ENCODE data around the gene GRID1. TPM values are rescaled to one million over a fixed set of nuclear protein-coding genes. Genes with fewer than 3 reads are reported as not detected.
A peak's percentile ranks its signal among the peaks of the same experiment; 100 is the strongest.

GRID1 gene
- total RNA-seq, 1 donor from 2014 or later = 9.2 TPM

- Mint-ChIP-seq H3K4me1 (ENCODE audit: unreplicated experiment) (peaks cover 19% of the 10 kb centered on the region), H3K27ac (peak overlapping the region; percentile 94)
- DNase-seq (ENCODE audit: extremely low spot score, unreplicated experiment) = no peak
Measured at GRCh38 chr10:85642421-85643170, 724.0 kb downstream of the GRID1 start.

GRCh38 chr10:85642082-85642420 lies 724.5 kb downstream of the GRID1 start:
- no peak overlapping the region for H3K4me3 Mint-ChIP-seq
- peaks cover 19% of the 10 kb centered on the region for H3K4me1 Mint-ChIP-seq (ENCODE audit: unreplicated experiment)
- TF ChIP-seq CTCF (conservative IDR thresholded peaks at IDR 0.05) = no peak
- DNase-seq (ENCODE audit: extremely low spot score, unreplicated experiment) = no peak
- no peaks in the 10 kb centered on the region for H3K36me3 Mint-ChIP-seq
- no peaks in the 10 kb centered on the region for H3K27me3 Mint-ChIP-seq
- H3K9me3 Mint-ChIP-seq = no peaks in the 10 kb centered on the region
- peak overlapping the region; percentile 94 for H3K27ac Mint-ChIP-seq

More at GRCh38 chr10:85642421-85643170, 724.0 kb downstream of the GRID1 start:
- Mint-ChIP-seq H3K36me3 (no peaks in the 10 kb centered on the region), H3K27me3 (no peaks in the 10 kb centered on the region), H3K4me3 (peak overlapping the region; percentile 38), H3K9me3 (no peaks in the 10 kb centered on the region)
- no peak for TF ChIP-seq CTCF (conservative IDR thresholded peaks at IDR 0.05)

- DNase-seq (ENCODE audit: extremely low spot score, unreplicated experiment) = no peak
- no peaks in the 10 kb centered on the region for H3K27me3 Mint-ChIP-seq
- peaks cover 19% of the 10 kb centered on the region for H3K4me1 Mint-ChIP-seq (ENCODE audit: unreplicated experiment)
- H3K9me3 Mint-ChIP-seq = no peaks in the 10 kb centered on the region
- H3K36me3 Mint-ChIP-seq = no peaks in the 10 kb centered on the region
- no peak overlapping the region for H3K4me3 Mint-ChIP-seq
- no peak for TF ChIP-seq CTCF (conservative IDR thresholded peaks at IDR 0.05)
- peak overlapping the region; percentile 94 for H3K27ac Mint-ChIP-seq
Measured at GRCh38 chr10:85641479-85642009, 725.1 kb downstream of the GRID1 start.

GRCh38 chr10:85638797-85639196 lies 727.8 kb downstream of the GRID1 start:
- H3K36me3 Mint-ChIP-seq = no peaks in the 10 kb centered on the region
- no peak for TF ChIP-seq CTCF (conservative IDR thresholded peaks at IDR 0.05)
- H3K4me1 Mint-ChIP-seq (ENCODE audit: unreplicated experiment) = peaks cover 10% of the 10 kb centered on the region
- H3K27me3 Mint-ChIP-seq = no peaks in the 10 kb centered on the region
- DNase-seq (ENCODE audit: extremely low spot score, unreplicated experiment) = no peak
- H3K27ac Mint-ChIP-seq = no peak overlapping the region
- H3K4me3 Mint-ChIP-seq = no peak overlapping the region
- no peaks in the 10 kb centered on the region for H3K9me3 Mint-ChIP-seq

GRCh38 chr10:85635650-85636049 lies 730.9 kb downstream of the GRID1 start:
- DNase-seq (ENCODE audit: extremely low spot score, unreplicated experiment) = no peak
- H3K4me3 Mint-ChIP-seq = no peak overlapping the region
- H3K27ac Mint-ChIP-seq = no peak overlapping the region
- H3K9me3 Mint-ChIP-seq = no peaks in the 10 kb centered on the region
- no peaks in the 10 kb centered on the region for H3K36me3 Mint-ChIP-seq
- TF ChIP-seq CTCF (conservative IDR thresholded peaks at IDR 0.05) = no peak
- no peaks in the 10 kb centered on the region for H3K27me3 Mint-ChIP-seq
- no peaks in the 10 kb centered on the region for H3K4me1 Mint-ChIP-seq (ENCODE audit: unreplicated experiment)

Measured in type B pancreatic cell (in vitro differentiated cells).